Transverse colon (tissue), 4 donors: ENCODE results near the gene MIR17HG.

ENCODE experiments used
- CTCF ChIP-seq, 5 experiments: fragments of 200-600 bp in 3 of 5; fragments of 450-650 bp in 2 of 5; sonication (generic) in 3 of 5; IDR thresholded peaks; 1 replicate in 2 of 5; 2 replicates in 3 of 5; pipeline ENCODE4 v1.5.1; 2016 to 2017; ENCODE audit warnings: antibody characterized with exemption in 5 of 5, inconsistent platforms in 3 of 5, mild to moderate bottlenecking in 2 of 5, moderate library complexity in 1 of 5
- POLR2A ChIP-seq: fragments of 450-650 bp; IDR thresholded peaks from one replicate; pipeline ENCODE4 v1.6.1; 2016; ENCODE audit warnings: antibody characterized with exemption, mild to moderate bottlenecking, moderate library complexity
- POLR2AphosphoS5 ChIP-seq, 3 donors: sonication (generic); formaldehyde crosslinking; IDR thresholded peaks; one replicate each; pipeline ENCODE4 v1.6.1; 2016; ENCODE audit warnings: antibody characterized with exemption in 3 of 3

- TF ChIP-seq CTCF (IDR thresholded peaks at IDR 0.05) (peak; percentile 23 to 44 (median 32)), POLR2A (no peak), POLR2AphosphoS5 (IDR thresholded peaks at IDR 0.05) (no peak)
Measured at GRCh38 chr13:91375116-91375729, 27.7 kb downstream of the MIR17HG start.
